ENCODE data around the gene HMCN1.

HMCN1 gene

DNA sequence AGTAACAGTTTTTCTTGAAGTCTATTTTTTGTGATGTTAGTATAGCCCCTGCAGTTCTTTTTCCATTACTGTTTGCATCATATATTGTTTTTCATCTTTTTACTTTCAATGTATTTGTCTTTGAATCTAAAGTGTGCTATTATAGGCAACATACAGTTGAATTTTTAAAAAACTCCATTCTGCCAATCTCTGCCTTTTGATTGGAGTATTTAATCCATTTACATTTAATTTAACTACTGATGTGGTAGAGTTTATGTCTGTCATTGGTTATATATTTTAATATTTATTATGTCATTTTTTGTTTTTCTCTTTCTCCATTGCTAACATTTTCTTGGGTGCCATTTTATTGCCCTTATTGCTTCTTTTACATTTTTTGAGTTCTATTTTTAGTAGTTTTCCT, 296.3 kb downstream of the HMCN1 start:
- no peak for DNase-seq (ENCODE audit: low read depth)

DNA sequence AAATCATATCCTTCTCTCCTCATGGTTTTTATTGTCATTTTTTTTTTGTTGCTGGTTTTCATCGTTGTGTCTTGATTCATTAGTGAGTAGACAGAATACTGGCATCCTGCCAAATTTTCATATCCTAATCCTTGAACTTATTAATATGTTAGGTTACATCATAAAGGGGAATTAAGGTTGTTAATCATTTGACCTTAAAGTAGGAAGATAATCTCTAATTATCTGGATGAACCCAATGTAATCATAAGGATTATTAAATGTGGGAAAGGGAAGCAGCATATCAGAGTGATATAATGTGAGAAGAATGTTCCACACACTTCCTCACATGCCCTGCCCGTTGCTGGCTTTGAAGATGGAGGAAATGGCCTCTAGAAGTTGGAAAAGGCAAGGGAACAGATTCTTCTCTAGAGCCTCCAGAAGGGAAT, 299.7 kb downstream of the HMCN1 start:
- DNase-seq (ENCODE audit: low read depth): no peak

DNA sequence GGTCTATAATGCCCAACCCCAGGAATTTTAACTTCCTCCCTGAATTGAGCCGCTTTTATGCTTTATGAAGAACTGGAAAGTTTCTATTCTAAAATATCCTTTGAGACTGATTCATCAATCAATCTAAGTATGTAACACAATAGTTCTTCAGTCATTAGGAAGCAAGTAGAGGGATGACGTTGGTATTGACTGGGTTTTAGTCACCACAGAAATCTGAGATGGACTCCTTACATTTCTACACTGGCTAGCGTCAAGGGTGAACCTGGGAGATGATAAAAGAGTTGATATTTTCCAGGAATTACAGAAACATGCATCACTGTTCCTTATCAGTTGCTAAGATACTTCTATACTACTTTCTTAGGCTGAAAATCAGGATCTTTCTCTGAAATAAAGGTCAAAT, 308.0 kb downstream of the HMCN1 start:
- no peak for DNase-seq (ENCODE audit: low read depth)

DNA sequence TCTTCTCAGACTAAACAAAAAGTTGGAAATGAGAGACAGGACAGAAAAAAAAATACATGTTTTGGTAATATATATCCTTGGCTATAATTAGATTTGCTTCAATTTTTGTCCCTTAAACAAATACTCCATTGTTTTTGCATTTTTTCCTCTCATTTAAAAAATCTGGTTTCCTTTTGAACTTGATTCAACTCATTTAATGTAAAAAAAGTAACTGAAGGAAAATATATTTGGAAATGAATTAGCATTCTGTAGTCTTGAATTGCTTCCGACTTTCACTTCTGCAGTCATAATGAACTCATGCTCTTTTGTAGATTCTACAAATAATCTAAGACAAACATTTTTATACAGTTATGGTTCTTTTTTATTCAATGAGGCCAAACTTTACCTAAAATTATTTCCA, 309.1 kb downstream of the HMCN1 start:
- no peak for DNase-seq (ENCODE audit: low read depth)

DNA sequence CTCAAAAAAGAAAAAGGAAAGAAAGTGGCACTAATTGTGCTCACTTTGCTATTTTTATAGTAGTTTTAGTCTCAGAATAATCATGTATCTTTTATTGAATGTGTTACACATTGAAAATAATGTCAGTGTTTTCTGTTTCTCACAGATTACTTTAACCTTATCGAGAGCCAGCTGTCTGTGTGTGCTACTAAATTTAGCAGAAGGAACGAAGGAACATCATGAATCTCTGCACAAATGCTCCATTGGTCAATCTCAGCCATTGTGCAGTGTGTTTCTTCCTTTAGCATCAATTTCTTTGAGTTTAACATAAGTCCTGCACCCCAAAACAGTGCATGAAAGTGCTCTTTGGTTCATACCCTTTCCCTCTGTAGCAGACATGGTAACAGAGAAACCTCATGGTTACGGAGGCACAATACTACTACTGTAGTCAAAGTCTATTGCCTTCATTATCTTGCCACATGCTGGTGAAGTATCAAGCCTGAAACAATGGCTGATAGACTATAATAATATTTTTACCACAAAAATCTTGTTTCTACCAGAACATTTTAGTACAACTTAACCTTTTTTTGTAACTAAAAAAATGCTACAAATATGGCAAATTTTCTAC, 310.0 kb downstream of the HMCN1 start:
- DNase-seq (ENCODE audit: low read depth): no peak

DNA sequence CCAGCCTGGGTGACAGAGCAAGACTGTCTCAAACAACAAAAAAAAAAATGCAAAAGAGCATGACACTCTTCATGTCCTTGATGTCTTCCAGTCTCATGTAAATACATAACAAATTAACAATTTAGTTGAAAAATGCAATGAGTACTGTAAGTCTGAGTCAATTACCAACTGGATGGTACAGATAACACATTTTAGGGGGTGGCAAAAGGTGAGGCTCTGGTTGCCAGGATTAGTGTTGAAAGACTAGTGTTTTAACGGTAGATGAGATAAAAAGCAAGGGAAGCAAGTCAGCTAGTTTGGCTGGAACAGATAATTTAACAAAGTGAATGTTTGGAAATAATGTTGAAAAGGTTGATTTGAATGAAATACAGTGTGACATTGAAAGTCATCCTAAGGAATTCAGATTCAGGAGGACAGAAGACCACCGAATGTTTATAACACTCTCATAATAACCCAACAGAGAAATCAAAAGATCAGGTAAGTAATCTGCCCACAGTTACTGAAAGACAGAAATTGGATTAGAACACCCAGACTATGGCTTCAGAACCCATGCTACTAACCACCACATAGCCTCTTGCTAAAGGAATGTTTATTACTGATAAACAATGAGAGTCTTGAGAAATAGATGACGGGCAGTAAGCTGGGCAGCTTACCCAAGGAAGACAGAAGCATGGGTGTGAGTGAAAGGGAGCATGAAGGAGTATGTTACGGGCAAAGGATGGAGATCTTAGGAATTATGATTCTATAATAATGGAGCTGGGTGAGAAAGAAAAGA, 312.4 kb downstream of the HMCN1 start:
- DNase-seq (ENCODE audit: low read depth): no peak

DNA sequence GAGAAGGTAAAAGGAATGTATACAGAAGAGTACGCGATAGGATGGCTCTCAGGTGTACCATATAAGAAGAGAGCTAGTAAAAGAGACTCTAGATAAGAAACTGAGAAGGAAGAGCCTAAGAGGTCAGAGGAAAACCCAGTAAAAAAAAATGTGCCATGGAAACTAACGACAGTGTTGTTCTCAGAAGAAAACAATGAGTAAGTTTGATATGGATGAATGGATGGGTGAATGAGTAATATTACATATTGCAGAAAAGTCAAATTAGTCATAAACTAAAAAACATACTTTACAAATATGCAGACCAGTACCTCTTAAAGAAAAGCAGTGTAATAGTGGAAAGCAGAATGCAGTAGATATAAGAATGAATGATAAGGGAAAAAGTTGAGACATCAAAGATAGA, 316.2 kb downstream of the HMCN1 start:
- no peak for DNase-seq (ENCODE audit: low read depth)

DNA sequence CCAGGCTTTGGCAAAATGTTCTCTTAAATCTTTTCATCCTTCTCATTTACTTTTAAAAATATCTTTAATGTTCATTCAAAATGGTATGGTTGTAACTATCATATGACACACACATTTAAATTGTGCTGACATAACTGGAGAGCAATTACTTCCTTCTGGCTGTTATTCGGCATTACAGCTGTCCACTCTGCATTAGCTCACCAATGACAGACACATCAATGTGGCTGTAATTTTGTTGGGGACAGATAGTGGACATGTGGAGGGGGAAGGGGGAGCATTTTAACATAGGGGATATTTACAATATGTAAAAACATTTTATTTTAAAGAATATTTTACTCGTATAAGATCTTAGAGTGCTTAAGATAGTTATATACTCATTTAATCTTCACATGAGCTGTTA, 319.8 kb downstream of the HMCN1 start:
- DNase-seq (ENCODE audit: low read depth): no peak

DNA sequence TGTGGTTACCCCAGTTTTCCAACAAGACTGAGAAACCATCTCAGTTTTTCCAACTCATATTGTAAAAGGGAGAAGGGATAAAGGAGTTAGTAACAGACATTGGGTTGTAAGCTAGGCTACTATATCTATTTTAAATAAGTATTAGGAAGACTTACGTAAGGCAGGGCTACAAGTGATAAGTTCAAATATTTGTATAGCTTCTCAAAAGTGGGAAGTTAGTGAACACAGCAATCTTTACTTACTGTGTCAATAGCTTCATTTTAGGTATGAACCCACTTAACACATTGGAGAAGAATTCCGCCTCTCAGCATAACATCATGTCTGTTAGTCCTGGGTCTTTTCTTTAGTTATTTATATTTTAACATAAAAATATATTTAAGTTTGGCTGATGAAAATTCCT, 320.7 kb downstream of the HMCN1 start:
- DNase-seq (ENCODE audit: low read depth): no peak

DNA sequence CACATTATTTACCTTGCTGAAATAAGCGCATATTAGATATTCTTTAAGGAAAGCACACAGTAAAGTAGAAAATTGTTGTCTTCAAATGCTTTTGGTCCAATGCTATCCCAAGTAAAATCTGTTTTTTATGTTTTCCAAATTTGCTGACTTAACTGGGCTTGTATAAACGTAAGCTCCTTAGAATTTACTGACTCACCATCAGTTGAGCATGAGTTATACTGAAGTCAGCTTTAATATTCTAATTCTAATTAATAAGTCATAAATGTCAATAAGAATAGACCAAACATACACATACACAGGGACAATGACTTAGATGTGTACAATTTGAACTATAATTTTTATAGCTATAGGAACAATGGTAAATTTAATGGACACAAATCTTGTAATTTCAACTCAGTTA, 321.7 kb downstream of the HMCN1 start:
- DNase-seq (ENCODE audit: low read depth): no peak

DNA sequence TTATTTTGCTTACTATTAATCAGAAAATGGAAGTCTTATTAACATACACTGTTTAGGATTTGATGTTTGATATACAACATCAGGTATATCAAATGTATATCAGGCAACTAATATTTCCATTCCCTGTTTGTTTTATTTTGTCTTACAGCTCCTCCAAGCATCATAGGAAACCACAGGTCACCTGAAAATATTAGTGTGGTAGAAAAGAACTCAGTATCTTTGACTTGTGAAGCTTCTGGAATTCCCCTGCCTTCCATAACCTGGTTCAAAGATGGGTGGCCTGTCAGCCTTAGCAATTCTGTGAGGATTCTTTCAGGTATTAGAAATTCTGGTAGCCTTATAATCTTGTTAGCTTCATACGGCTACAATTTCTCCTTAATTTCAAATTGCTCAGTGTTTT, 322.9 kb downstream of the HMCN1 start:
- no peak for DNase-seq (ENCODE audit: low read depth)

DNA sequence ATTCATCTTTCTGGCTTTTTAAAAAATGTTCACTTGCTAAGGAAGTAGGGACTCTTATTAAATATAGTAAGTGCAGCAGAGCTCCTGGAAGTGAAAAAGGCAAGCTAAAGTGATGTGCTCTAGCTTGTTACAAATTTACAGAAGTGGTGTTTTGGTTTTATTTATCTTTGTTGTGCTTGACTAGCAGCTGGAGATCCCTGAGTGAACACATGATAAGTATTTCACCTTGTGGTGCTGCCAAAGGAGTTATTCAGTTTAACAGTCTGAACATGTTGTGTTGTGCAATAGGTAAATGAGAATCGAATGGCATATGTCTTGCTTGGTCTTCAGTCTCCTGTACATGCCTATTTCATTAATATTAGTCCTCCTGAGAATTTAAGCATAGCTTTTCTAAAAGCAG, 325.1 kb downstream of the HMCN1 start:
- peak; percentile 47 for DNase-seq (ENCODE audit: low read depth)

DNA sequence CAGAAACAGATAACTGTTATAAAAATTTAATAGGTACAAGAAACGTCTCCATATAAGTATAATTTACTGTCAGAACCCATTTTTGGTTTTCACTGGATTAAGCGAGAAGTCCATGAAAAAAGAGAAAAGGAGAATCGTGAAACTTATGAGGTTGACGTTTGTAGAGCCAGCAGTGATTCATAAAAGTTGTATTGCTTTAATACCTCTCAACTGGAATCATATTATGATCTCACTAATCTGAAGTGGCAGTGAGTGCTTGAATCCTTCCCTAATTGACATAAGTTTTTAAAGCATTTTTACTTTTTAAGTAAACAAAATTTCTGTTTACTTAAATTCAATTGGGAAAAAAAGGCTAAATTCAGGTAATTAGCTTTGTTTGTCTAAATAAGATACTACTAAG, 325.6 kb downstream of the HMCN1 start:
- DNase-seq (ENCODE audit: low read depth): no peak

DNA sequence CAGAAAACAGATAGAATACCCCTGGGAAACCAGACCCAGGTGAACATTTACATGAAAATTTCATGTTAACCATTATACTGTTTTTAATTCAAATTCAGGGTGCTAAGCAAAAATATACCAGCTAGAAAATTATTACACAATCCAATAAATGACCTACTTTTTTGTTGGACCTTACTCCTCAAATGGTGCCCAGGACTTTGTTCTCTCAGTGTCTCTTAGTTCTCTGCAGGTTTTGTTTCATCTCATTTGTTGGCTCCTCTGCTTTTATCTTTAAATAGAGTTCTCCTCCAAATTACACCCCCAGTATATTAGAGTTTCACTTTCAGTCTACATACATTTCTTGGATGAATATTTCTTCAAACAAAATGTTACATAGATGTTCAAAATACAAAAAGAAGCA, 326.0 kb downstream of the HMCN1 start:
- no peak for DNase-seq (ENCODE audit: low read depth)

DNA sequence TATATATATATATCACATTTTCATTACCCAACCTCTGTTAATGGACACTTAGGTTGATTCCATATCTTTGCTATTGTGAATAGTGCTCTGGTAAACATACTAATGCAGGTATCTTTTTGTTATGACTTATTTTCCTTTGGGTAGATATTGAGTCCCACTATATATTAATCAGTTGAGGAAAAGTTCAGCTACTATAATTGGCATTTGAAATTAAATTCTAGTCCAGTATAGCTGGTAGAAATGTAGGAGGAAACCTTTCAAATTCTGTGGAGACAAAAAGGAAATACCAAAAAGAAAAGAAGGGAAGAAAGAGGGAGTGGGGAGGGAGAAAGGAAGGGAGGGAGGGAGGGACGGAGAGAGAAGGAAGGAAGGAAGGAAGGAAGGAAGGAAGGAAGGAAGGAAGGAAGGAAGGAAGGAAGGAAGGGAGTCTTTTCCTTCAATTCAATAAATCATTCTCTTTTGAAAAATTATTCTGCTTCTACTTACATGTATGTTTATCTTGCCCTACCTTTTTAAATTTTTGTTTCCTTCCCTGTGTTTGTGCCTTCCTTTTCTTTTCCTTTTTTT, 329.0 kb downstream of the HMCN1 start:
- no peak for DNase-seq (ENCODE audit: low read depth)

DNA sequence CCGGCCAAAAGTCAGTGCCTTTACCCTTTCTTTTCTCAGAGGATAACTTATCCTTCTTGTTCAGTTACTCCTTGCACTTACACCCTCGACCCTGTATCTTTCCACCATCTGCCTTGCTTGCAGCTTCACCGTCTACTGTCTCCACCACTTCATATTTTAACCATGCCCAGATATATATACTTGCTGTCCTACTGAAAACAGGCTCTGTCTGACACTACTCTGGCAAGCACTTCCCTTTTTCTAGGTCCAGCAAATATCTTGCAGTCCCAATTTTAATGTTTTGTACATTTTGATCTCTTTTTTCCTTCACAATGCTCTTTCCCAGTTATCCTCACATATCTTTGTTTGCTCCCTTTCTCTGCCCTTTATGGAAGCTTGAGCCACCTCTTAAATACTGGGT, 332.2 kb downstream of the HMCN1 start:
- DNase-seq (ENCODE audit: low read depth): no peak

DNA sequence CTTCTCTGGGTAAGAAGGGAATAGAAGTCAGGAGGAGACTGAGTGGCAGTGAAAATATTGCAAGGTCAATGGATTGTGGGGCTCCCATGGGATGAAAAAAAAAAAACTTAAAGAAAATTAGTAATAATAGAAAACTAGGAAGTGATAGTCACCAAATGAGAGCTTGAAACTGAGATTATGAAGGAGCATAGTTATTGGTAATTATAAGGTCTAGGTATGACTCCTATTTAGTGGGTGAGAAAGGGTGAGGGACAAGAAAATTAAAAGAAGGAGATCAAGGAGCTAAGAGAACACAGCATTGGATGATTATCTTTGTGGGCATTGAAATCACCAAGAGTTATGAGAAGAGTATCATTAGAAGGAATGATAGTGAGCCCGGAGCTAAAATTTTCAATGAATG, 339.5 kb downstream of the HMCN1 start:
- DNase-seq (ENCODE audit: low read depth): no peak

DNA sequence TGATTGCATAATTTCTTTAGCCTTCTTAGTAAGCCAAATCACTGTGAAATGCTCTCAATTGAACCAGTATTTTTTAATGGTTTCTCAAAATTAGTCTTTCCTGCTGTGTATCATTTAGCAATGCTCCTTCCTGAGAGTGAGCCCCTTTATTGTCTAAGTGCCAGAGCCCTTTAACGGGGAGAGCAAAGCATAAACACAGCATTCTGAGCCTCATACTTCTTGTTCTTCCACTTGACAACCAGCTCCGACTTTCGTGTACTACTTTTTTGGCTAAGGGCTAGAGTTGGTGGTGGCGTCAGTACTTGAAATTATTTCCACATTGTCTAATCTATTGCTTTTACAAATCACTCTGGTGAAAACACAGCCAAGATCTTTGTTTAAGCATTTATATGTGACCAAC, 341.8 kb downstream of the HMCN1 start:
- DNase-seq (ENCODE audit: low read depth): no peak

DNA sequence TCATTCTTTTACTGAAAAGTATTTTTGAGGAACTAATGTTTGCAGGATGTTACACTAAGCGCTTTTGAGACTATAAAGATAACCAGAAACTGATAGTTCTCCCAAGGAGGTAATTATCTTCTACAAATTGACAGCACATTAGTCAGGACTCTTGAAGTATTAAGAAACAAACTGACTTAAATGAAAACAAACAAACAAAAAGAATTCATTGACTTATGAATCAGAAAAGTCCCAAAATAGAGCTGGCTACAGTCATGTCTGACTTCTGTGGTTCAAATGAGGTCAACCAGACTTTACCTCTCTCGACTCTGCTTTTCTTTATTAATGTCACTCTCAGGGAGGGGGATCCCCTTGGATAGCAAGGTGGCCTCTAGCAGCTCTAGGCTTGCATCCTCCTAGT, 344.1 kb downstream of the HMCN1 start:
- no peak for DNase-seq (ENCODE audit: low read depth)

DNA sequence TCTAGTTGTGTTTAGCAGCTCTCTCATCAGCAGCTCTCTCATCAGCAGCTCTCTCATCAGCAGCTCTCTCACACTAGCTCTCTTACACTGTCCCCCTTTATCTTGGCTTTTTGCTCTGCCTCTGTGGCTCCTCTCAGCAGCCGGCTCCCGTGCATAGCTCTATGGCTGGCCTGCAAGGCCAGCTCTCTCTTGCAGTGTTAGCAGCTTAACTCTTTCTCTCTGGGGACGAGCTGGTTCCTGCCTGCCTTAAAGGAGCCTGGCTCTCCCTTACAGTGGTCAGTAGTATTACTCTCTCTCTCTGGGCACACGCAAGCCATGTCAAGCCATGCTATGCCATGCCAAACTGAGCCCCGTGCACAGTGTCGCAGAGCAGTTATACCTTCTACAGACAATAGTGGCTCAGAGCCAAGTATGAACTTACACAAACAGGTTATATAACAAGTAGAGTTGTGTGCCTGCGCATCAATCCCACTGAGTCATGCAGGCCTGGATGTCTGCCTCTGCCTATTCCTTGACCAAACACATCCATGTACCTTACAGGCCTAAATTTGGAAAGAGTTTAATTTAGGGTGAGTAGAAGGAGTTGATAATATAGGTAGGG, 345.0 kb downstream of the HMCN1 start:
- DNase-seq (ENCODE audit: low read depth): no peak

DNA sequence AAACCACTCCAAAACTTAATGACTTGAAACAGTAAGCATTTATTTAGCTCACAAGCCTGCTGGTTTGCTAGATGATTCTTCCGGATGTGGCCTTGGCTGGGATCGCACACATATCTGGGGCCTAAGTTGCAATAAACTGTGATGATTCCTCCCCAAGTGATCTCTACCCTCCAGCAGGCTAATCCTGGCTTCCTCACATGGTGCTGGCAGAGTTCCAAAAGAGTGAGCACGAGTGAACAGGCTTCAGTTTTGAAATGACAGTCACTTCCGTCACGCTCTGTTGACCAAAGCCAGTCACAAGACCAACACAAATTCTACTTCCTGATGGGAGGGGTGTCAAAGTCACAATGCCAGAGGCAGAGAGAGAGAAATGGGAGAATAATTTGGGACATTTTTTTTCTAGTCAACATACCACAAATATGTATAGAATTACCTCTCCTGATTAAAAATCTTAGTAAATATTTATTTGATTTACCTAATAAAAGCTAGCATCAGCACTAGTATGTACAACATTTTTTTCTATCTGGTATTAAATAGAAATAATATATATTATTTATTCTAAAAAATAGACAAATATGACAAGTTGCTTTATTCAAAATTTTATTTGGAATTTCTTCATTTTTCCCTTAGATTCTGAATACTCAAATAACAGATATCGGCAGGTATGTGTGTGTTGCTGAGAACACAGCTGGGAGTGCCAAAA, 348.2 kb downstream of the HMCN1 start:
- DNase-seq (ENCODE audit: low read depth): peak; percentile 18

DNA sequence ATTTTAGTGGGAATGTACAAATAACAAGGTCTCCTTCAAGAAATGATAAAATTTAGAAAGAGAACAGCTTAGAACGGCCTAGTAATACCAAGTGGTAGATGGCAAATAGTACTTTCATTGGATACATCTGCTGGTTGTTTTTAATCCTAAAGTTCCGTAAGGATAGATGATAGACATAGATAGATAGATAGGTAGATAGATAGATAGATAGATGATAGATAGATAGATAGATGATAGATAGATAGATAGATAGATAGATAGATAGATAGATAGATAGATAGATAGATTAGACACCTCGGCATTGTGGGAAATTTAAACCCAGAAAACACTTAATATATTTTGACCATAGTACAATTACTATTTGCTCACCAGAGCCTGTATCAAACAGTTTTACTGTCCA, 352.4 kb downstream of the HMCN1 start:
- no peak for DNase-seq (ENCODE audit: low read depth)

DNA sequence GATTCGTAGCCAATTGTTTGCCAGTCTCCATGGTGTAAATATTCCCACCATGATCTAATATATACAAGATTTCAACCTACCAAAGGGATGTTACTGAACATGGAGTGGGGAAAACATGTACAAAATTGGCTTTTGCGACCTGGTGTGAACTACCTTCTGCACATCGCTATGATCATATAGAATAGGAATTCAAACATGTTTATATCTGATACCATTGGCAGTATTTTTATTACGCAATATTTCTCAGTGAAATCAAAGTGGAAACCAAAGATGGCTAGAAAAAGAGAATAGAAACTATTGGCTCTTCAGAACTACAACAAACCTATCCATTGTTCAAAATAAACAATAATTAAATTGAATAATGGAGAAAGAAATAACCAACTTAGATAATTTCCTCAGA, 355.7 kb downstream of the HMCN1 start:
- no peak for DNase-seq (ENCODE audit: low read depth)

All from fibroblast of the conjunctiva (primary cell).